SU-DHL-6 (cell line): Measurements from ENCODE around the gene AFF3.

Experiments used
- CTCF ChIP-seq: fragments of 200-600 bp; sonication (generic); IDR thresholded peaks from one replicate; pipeline ENCODE4 v1.5.1; 2017; ENCODE audit warnings: antibody characterized with exemption, mild to moderate bottlenecking, low read length, moderate library complexity; ENCODE audit not compliant: insufficient read depth, poor library complexity, severe bottlenecking
- EZH2phosphoT487 ChIP-seq: fragments of 200-600 bp; sonication (generic), shearing (Covaris generic); conservative IDR thresholded peaks from 2 replicates; pipeline ENCODE4 v1.6.1; 2018; ENCODE audit warnings: mild to moderate bottlenecking, antibody characterized with exemption, low read length, moderate library complexity, mixed read lengths

GRCh38 chr2:100148883-100149282 is 6.5 kb upstream of the AFF3 start:
- TF ChIP-seq CTCF, result no peak
- no peak for TF ChIP-seq EZH2phosphoT487
